Spleen (tissue), 7 donors: ENCODE results near the gene NLRP10.

ENCODE experiments used
- CTCF ChIP-seq, 11 experiments: fragments of 200-600 bp in 7 of 11; fragments of 450-650 bp in 4 of 11; sonication (generic) in 4 of 11; IDR thresholded peaks in 8 of 11; conservative IDR thresholded peaks in 3 of 11; 1 replicate in 7 of 11; 2 replicates in 4 of 11; pipeline versions ENCODE4 v1.4.0 to v1.8.0; 2016 to 2021; ENCODE audit warnings: antibody characterized with exemption in 11 of 11, inconsistent platforms in 4 of 11, mild to moderate bottlenecking in 1 of 11
- POLR2AphosphoS5 ChIP-seq, 3 donors: sonication (generic); formaldehyde crosslinking; IDR thresholded peaks; one replicate each; pipeline ENCODE4 v1.5.1; 2017; ENCODE audit warnings: antibody characterized with exemption in 3 of 3
- donor health status: DM: no; HTN: no; CAD: no; lungs with moderate emphysema.
- donor health status: DM: no; HTN: no; CAD: no.
- donor health status: DM: no; HTN: no; CAD: no.

- TF ChIP-seq CTCF (IDR thresholded peaks at IDR 0.05 in 8 of 11, conservative IDR thresholded peaks at IDR 0.05 in 3 of 11) (no peak), POLR2AphosphoS5 (IDR thresholded peaks at IDR 0.05) (no peak)
These were observed 6.6 kb upstream of the NLRP10 start for GRCh38 chr11:7971846-7972245.
